OCI-LY1 (cell line): ENCODE measurements around the gene IQGAP2.
A peak's percentile ranks its signal among the peaks of the same experiment; 100 is the strongest.

Experiments
- H2AFZ ChIP-seq: fragments of 200-600 bp; sonication (generic), shearing (Covaris generic); 2 replicates; pipeline ENCODE4 v1.6.0; 2014; ENCODE audit warnings: antibody characterized with exemption, mild to moderate bottlenecking, low read length
- H3F3A ChIP-seq: fragments of 200-600 bp; sonication (generic), shearing (Covaris generic); 2 replicates; pipeline ENCODE4 v1.6.0; 2014; ENCODE audit warnings: mild to moderate bottlenecking, antibody characterized with exemption, low read length, moderate library complexity; ENCODE audit not compliant: insufficient read depth
- H3K27ac ChIP-seq: fragments of 200-600 bp; sonication (generic); 2 replicates; pipeline ENCODE4 v1.5.1; 2014; ENCODE audit warnings: low read length, mixed run types, mild to moderate bottlenecking, low read depth; ENCODE audit not compliant: poor library complexity, severe bottlenecking
- H3K27me3 ChIP-seq: fragments of 200-600 bp; sonication (generic); 2 replicates; pipeline ENCODE4 v1.6.0; 2014; ENCODE audit warnings: antibody characterized with exemption, mild to moderate bottlenecking, low read length, moderate library complexity; ENCODE audit not compliant: insufficient read depth
- H3K36me3 ChIP-seq: fragments of 200-600 bp; sonication (generic); 2 replicates; pipeline ENCODE4 v1.6.1; 2014; ENCODE audit warnings: mild to moderate bottlenecking, antibody characterized with exemption, low read length, moderate library complexity, mixed read lengths; ENCODE audit not compliant: insufficient read depth
- H3K4me1 ChIP-seq: fragments of 200-600 bp; sonication (generic); 2 replicates; pipeline ENCODE4 v1.5.1; 2014; ENCODE audit warnings: mild to moderate bottlenecking, low read length, moderate library complexity; ENCODE audit not compliant: insufficient read depth, severe bottlenecking
- H3K4me2 ChIP-seq: fragments of 200-600 bp; sonication (generic), shearing (Covaris generic); 2 replicates; pipeline ENCODE4 v1.6.1; 2014; ENCODE audit warnings: low read length
- H3K4me3 ChIP-seq: fragments of 200-600 bp; sonication (generic); 2 replicates; pipeline ENCODE4 v1.5.1; 2014; ENCODE audit warnings: low read length, low read depth, mild to moderate bottlenecking, mixed read lengths; ENCODE audit not compliant: poor library complexity, severe bottlenecking
- H3K79me2 ChIP-seq: fragments of 200-600 bp; shearing (Covaris generic); 2 replicates; pipeline ENCODE4 v1.6.1; 2016; ENCODE audit warnings: mixed run types, low read length, mixed read lengths; ENCODE audit not compliant: insufficient read depth
- H3K9ac ChIP-seq: fragments of 200-600 bp; sonication (generic), shearing (Covaris generic); 2 replicates; pipeline ENCODE4 v1.6.1; 2014; ENCODE audit warnings: mild to moderate bottlenecking, low read length, mixed read lengths
- H3K9me2 ChIP-seq: fragments of 200-600 bp; sonication (generic), shearing (Covaris generic); 2 replicates; pipeline ENCODE4 v1.6.1; 2014; ENCODE audit warnings: low read depth, mild to moderate bottlenecking, low read length, mixed read lengths
- H3K9me3 ChIP-seq: fragments of 200-600 bp; shearing (Covaris generic); 2 replicates; pipeline ENCODE4 v1.6.1; 2014; ENCODE audit warnings: low read length, mixed read lengths
- H4K20me1 ChIP-seq: fragments of 200-600 bp; sonication (generic), shearing (Covaris generic); 2 replicates; pipeline ENCODE4 v1.6.0; 2016; ENCODE audit warnings: mild to moderate bottlenecking, low read length; ENCODE audit not compliant: insufficient read depth
- EZH2 ChIP-seq: fragments of 200-600 bp; sonication (generic), shearing (Covaris generic); IDR thresholded peaks from 2 replicates; pipeline ENCODE4 v1.8.0; 2017; ENCODE audit warnings: borderline replicate concordance, mixed run types, mild to moderate bottlenecking, antibody characterized with exemption, low read length, moderate library complexity, mixed read lengths
- TF ChIP-seq, protein P1 (sequence below): fragments of 200-600 bp; sonication (generic), shearing (Covaris generic); IDR thresholded peaks from 2 replicates; pipeline ENCODE4 v1.5.1; 2017; ENCODE audit warnings: mild to moderate bottlenecking, antibody characterized with exemption, low read length, moderate library complexity, mixed read lengths

The IQGAP2 gene

DNA sequence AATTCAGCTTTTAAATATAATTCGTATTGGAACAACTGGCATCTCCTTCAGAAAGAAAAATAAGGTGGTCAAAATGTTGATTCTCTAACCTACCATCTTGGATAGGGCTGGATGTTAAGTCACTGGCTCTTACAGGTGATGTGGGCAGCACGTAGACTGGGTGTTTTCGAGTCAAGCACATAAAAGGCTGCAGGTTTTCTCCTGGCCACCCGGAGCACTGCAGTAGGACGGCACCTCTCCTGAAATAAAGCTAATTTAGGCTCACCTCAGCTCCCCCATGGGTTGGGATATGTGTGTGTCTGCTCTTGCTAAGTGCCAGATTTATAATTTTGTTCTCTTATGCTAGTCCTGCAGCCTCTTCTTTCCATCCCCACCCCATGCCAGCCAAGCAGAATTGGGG is 80.3 kb downstream of the IQGAP2 start:
- Histone ChIP-seq H3K36me3 (no peaks in the 10 kb centered on the region), H3K4me3 (no peak overlapping the region), H3K79me2 (no peaks in the 10 kb centered on the region), H3K9me3 (no peaks in the 10 kb centered on the region), H2AFZ (no peak overlapping the region), H3F3A (no peaks in the 10 kb centered on the region), H4K20me1 (no peaks in the 10 kb centered on the region), H3K27ac (no peak overlapping the region), H3K27me3 (no peaks in the 10 kb centered on the region), H3K4me2 (no peak overlapping the region), H3K9me2 (no peaks in the 10 kb centered on the region), H3K4me1 (no peaks in the 10 kb centered on the region), H3K9ac (no peak overlapping the region)
- TF ChIP-seq EZH2, result no peak
- TF ChIP-seq, protein P1, sequence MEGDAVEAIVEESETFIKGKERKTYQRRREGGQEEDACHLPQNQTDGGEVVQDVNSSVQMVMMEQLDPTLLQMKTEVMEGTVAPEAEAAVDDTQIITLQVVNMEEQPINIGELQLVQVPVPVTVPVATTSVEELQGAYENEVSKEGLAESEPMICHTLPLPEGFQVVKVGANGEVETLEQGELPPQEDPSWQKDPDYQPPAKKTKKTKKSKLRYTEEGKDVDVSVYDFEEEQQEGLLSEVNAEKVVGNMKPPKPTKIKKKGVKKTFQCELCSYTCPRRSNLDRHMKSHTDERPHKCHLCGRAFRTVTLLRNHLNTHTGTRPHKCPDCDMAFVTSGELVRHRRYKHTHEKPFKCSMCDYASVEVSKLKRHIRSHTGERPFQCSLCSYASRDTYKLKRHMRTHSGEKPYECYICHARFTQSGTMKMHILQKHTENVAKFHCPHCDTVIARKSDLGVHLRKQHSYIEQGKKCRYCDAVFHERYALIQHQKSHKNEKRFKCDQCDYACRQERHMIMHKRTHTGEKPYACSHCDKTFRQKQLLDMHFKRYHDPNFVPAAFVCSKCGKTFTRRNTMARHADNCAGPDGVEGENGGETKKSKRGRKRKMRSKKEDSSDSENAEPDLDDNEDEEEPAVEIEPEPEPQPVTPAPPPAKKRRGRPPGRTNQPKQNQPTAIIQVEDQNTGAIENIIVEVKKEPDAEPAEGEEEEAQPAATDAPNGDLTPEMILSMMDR, result peak; percentile 20; the same call in 1 of the 2 replicates

DNA sequence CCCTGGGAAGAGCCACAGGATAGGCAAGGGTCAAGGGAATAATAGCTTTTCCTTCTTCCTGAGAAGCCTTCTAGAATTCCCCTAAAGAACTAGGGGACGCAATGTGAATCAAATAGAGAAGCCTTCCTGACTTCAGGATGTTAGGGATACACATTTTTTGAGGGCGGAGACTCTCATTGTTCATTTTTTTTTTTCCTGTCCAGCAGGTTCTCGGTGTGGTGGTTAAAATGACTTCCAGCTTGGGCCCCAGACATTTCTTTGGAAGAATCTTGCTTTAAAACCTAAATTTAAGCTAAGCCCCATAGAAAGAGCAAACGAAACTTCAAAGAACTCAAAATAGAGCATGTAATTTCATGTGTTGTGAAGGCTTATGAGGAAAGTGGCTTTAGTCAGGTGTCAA is 80.8 kb downstream of the IQGAP2 start:
- Histone ChIP-seq H3K27me3 (no peaks in the 10 kb centered on the region), H3K79me2 (no peaks in the 10 kb centered on the region)

DNA sequence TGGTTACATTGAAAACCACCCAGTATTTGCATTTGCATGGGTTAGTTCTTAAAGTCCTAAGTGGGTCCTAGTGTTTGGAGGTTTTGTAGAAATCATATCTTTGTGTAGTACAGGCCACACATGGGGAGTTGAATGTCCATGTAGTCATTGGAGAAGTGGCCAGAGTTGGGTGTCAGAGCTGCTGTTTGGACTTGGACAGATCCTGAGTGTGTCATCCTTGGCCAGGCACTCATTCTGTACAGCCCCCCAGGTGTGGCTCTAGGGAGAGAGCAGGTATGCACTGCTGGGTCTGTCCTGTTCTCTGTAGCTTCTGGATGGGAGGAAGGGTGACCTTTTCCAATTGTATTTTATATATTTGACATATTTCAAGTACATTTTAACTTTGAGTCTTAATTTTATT is 82.4 kb downstream of the IQGAP2 start:
- H3K4me2 ChIP-seq, result no peak overlapping the region
- no peak overlapping the region for H3K27ac ChIP-seq
- H3K36me3 ChIP-seq, result no peaks in the 10 kb centered on the region
- no peak overlapping the region for H3K4me3 ChIP-seq
- H3K9ac ChIP-seq, result no peak overlapping the region
- no peaks in the 10 kb centered on the region for H3F3A ChIP-seq
- H3K4me1 ChIP-seq, result no peaks in the 10 kb centered on the region
- no peaks in the 10 kb centered on the region for H3K27me3 ChIP-seq
- no peaks in the 10 kb centered on the region for H4K20me1 ChIP-seq
- no peaks in the 10 kb centered on the region for H3K79me2 ChIP-seq
- no peaks in the 10 kb centered on the region for H3K9me3 ChIP-seq
- H2AFZ ChIP-seq, result no peak overlapping the region
- H3K9me2 ChIP-seq, result no peaks in the 10 kb centered on the region
- TF ChIP-seq, protein P1, result no peak
- no peak for TF ChIP-seq EZH2

More for the DNA sequence above, 80.8 kb downstream of the IQGAP2 start:
- TF ChIP-seq, protein P1, result no peak
- TF ChIP-seq EZH2, result no peak
- Histone ChIP-seq H3K4me3 (no peak overlapping the region), H3K9me2 (no peaks in the 10 kb centered on the region), H2AFZ (no peak overlapping the region), H3K27ac (no peak overlapping the region), H3K4me1 (no peaks in the 10 kb centered on the region), H3K9ac (no peak overlapping the region), H3K9me3 (no peaks in the 10 kb centered on the region), H3K4me2 (no peak overlapping the region), H3K36me3 (no peaks in the 10 kb centered on the region), H3F3A (no peaks in the 10 kb centered on the region), H4K20me1 (no peaks in the 10 kb centered on the region)
